ENCODE results near the gene KLHL35.
A peak's percentile ranks its signal among the peaks of the same experiment; 100 is the strongest.

KLHL35 gene

DNA sequence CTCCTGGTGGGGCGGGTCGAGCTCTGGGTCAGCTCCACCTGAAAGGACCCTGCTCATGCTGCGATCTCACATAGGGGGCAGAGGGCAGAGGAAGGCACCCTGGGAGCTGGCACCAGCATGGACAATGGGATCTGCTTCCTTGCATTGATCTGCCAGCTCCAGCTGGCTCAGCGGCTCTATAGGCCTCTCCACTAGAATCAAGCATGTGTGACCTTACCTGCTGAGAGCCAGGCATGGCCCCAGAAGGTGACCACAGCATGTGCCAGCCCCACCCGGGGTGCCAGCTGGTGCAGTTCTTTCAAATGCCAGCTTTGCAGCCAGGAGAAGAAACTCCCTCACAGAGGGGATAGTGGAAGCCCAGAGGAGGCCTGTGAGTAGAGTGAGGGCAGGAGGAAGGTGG is 22.0 kb upstream of the KLHL35 start:
- no peak overlapping the region for H3K4me3 ChIP-seq (ENCODE audit: low read depth, low read length)
- TF ChIP-seq, protein P1, sequence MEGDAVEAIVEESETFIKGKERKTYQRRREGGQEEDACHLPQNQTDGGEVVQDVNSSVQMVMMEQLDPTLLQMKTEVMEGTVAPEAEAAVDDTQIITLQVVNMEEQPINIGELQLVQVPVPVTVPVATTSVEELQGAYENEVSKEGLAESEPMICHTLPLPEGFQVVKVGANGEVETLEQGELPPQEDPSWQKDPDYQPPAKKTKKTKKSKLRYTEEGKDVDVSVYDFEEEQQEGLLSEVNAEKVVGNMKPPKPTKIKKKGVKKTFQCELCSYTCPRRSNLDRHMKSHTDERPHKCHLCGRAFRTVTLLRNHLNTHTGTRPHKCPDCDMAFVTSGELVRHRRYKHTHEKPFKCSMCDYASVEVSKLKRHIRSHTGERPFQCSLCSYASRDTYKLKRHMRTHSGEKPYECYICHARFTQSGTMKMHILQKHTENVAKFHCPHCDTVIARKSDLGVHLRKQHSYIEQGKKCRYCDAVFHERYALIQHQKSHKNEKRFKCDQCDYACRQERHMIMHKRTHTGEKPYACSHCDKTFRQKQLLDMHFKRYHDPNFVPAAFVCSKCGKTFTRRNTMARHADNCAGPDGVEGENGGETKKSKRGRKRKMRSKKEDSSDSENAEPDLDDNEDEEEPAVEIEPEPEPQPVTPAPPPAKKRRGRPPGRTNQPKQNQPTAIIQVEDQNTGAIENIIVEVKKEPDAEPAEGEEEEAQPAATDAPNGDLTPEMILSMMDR (conservative IDR thresholded peaks at IDR 0.05; ENCODE audit: low read depth, low read length) = no peak
- no peak for DNase-seq (ENCODE audit: low read depth)

DNA sequence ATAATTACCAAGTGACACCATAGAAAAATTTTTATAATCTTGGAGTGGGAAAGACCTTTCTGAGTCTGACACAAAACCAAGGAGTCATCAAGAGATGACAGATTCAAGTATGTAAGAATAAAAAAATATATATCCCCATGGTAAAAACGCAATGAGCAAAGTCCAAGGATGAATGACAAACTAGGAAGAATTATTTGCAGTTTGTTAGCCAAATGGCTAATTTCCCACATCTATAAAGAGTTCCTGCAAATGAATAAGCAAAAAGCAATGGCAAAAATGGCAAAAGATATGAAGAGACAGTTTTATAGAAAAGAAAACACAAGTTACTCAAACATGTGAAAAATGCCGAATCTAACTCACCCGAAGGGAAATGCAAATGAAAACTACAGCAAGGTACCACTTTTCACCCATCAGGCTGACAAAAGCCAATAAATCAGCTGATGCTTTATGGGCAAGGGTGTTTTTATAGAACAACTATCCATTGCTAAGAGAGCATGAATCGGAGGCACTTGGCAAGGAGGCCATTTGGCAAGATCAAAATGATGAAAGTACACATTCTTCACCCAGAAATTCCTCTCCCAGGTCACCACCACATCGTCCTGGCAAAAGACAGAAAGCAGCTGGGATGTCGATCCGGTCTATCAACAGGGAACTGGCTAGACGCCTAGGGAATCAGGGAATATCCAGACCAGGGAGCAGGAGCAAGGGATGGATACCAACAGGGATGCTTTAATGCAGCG is 21.1 kb upstream of the KLHL35 start:
- H3K4me3 ChIP-seq (ENCODE audit: low read depth, low read length) = no peak overlapping the region
- TF ChIP-seq, protein P1 (conservative IDR thresholded peaks at IDR 0.05; ENCODE audit: low read depth, low read length) = no peak
- DNase-seq (ENCODE audit: low read depth) = peak; percentile 62

DNA sequence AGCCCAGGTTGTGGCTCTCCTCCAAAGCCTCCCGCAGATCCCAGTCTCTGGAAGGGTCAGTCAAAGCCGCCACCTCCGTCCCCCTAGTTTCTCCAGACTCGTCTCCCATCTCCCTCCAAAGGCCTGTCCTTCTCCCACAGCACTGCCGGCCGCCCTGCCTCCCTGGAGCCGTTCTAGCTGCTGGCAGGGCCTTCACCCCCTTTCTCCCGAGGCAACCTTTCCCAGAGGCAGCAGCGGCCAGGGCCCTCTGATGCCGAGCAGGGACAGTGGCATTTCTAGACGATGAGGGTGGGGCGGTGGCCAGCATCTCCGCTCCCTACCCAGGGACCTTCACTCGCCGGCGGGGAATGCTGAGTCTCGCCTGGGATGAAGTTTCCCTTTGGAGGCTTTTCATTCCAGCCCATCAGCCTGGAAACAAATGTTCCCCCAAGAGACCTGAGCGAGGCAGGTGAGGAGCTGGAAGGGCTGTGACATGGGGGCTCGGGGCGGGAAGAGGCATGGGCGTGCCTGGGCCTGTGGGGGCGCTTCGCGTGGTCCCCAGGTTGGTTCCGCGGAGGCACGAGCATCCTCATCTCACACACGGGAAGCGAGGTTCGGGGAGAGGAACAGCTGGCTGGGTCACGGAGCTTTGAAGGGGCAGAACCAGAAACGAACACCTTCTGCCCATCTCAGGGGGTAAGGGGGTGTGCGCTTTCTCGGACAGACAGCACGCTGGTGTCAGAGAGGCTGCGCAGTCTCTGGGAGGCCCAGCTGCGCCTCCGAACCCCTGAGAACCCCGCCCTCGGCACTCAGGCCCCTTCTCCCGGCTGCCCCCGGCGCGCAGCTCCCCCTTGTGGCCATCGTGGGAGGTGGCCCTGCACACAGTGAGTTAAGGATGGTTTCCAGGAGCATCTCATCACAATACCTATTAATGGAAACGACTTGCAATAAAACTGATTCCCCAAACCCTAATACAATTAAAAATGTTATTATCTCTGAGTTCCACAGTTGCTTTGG is 18.1 kb upstream of the KLHL35 start:
- TF ChIP-seq, protein P1 (conservative IDR thresholded peaks at IDR 0.05; ENCODE audit: low read depth, low read length) = peak; percentile 63
- H3K4me3 ChIP-seq (ENCODE audit: low read depth, low read length) = no peak overlapping the region
- no peak for DNase-seq (ENCODE audit: low read depth)

DNA sequence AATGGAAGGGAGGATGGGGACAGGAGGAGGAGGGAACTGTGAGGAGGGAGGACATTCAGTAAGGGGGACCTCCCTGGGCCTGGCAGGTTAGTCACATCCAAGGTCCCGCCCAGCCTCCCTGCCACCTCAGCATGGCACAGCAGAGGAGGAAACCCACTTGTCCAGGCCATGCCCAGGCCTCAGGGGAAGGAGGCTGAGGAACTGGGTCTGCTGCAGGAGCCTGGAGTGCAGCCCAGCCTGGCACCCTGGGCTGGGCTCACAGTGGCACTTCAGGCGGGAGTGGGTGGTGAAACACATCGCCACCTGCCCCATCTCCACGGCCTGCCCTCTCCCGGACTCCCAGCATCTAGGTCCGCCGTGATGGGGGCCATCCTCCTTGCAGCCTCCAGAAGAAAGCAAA is 17.2 kb upstream of the KLHL35 start:
- no peak overlapping the region for H3K4me3 ChIP-seq (ENCODE audit: low read depth, low read length)
- DNase-seq (ENCODE audit: low read depth) = no peak
- TF ChIP-seq, protein P1 (conservative IDR thresholded peaks at IDR 0.05; ENCODE audit: low read depth, low read length) = no peak

DNA sequence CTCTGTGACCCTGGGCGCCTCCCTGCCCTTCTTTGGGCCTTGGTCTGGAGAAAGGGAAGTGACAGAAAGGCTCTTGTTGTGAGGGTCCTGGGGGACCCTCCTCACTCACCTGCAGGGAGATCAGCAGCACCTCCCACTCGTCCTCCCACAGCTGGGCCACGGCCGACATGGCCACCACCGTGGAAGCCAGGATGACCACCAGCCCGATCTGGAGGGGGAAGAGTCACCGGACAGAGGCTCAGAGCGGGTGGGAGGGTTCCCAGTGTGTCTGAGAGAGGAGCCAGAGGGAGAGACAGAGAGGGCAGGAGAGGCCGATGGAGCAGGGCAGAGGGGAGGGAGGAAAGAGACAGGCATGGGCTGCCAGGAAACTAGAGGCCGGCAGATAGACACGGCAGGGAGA is 16.8 kb upstream of the KLHL35 start:
- no peak overlapping the region for H3K4me3 ChIP-seq (ENCODE audit: low read depth, low read length)
- no peak for DNase-seq (ENCODE audit: low read depth)
- TF ChIP-seq, protein P1 (conservative IDR thresholded peaks at IDR 0.05; ENCODE audit: low read depth, low read length) = no peak

DNA sequence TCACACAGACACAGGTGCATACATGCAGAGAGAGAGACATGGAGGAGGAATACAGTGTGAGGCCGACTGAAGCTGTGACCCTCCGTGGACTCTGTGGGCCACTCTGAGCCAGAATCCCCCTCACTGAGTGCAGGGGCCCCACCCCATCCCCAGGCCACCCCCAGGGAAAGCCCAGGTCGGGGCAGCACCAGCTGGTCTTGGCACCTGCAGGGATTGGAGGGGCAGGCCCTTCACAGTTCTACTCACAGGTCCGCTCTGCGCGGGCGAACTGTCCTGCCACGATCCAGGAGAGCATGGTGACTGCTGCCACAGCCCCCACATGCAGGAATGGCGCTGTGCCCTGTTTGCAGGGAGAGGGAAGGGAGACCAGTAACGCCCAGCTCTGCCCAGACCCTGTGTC is 16.3 kb upstream of the KLHL35 start:
- TF ChIP-seq, protein P1 (conservative IDR thresholded peaks at IDR 0.05; ENCODE audit: low read depth, low read length) = no peak
- no peak for DNase-seq (ENCODE audit: low read depth)
- no peak overlapping the region for H3K4me3 ChIP-seq (ENCODE audit: low read depth, low read length)
